ENCODE results near the gene NTM. TPM values are rescaled to one million over a fixed set of nuclear protein-coding genes. Genes with fewer than 3 reads are reported as not detected.

Gene NTM
- polyA plus RNA-seq, 1 donor from 2014 or later = 39.4 TPM

DNA sequence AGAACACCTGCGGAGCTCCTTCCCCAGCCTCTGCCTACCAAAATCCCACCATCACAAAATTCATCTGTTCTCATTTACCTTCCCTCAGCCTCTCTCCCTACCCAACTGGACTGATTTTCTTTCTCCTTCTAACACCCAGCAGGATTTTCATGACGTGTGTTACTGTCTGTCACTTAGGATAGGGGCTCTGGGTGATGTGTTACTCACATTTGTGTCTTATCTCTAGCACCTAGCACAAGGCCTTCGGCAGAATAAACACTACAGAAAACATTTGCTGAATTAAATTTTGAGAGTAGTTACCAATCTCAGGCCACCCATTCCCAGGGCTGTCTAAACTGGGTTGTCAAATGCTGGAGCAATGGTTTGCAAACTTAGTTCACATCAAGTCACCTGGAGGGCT, 88.0 kb downstream of the NTM start:
- no peak overlapping the region for H3K4me3 ChIP-seq (ENCODE audit: low read length)
- H3F3A ChIP-seq (ENCODE audit: insufficient read depth, low read length, poor library complexity, severe bottlenecking) = no peaks in the 10 kb centered on the region
- H3K9me3 ChIP-seq (ENCODE audit: low read length) = no peaks in the 10 kb centered on the region
- no peak overlapping the region for H3K4me2 ChIP-seq (ENCODE audit: low read length)
- H3K36me3 ChIP-seq (ENCODE audit: insufficient read depth, low read length) = no peaks in the 10 kb centered on the region
- no peaks in the 10 kb centered on the region for H4K20me1 ChIP-seq (ENCODE audit: insufficient read depth)
- H3K79me2 ChIP-seq (replicated peaks; ENCODE audit: insufficient read depth, low read length) = no peaks in the 10 kb centered on the region
- H3K9me2 ChIP-seq (ENCODE audit: insufficient read depth, low read length) = no peaks in the 10 kb centered on the region
- TF ChIP-seq, protein P1, sequence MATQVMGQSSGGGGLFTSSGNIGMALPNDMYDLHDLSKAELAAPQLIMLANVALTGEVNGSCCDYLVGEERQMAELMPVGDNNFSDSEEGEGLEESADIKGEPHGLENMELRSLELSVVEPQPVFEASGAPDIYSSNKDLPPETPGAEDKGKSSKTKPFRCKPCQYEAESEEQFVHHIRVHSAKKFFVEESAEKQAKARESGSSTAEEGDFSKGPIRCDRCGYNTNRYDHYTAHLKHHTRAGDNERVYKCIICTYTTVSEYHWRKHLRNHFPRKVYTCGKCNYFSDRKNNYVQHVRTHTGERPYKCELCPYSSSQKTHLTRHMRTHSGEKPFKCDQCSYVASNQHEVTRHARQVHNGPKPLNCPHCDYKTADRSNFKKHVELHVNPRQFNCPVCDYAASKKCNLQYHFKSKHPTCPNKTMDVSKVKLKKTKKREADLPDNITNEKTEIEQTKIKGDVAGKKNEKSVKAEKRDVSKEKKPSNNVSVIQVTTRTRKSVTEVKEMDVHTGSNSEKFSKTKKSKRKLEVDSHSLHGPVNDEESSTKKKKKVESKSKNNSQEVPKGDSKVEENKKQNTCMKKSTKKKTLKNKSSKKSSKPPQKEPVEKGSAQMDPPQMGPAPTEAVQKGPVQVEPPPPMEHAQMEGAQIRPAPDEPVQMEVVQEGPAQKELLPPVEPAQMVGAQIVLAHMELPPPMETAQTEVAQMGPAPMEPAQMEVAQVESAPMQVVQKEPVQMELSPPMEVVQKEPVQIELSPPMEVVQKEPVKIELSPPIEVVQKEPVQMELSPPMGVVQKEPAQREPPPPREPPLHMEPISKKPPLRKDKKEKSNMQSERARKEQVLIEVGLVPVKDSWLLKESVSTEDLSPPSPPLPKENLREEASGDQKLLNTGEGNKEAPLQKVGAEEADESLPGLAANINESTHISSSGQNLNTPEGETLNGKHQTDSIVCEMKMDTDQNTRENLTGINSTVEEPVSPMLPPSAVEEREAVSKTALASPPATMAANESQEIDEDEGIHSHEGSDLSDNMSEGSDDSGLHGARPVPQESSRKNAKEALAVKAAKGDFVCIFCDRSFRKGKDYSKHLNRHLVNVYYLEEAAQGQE (IDR thresholded peaks at IDR 0.05; ENCODE audit: borderline replicate concordance) = no peak
- TF ChIP-seq SMC3 (conservative IDR thresholded peaks at IDR 0.05; ENCODE audit: poor library complexity) = no peak
- no peak overlapping the region for H2AFZ ChIP-seq (ENCODE audit: low read depth, low read length)
- H3K27me3 ChIP-seq (ENCODE audit: insufficient read depth, low read depth, low read length) = no peaks in the 10 kb centered on the region
- H3K9ac ChIP-seq (ENCODE audit: low read length) = no peak overlapping the region
- H3K27ac ChIP-seq (ENCODE audit: low read length) = no peak overlapping the region

DNA sequence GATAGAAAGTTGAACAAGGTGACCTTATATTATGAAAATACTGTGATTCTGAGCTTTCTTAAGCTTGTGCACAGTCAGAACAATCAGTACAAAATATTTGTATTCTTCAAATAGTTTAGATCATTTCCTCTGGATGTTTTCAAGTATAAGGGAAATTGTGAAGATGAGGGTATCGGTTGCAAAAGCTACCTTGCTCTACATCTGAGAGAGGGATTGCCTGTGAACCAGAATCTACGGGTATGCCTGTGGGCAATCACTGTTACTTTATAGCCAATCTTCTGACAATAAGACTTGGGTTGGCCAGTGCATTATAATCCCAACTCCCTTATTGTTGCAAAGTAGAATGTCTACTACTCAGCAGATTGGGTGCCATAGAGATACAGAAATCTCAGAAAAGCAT, 90.5 kb downstream of the NTM start:
- Histone ChIP-seq H3K27ac (ENCODE audit: low read length) (no peak overlapping the region), H3K9me3 (ENCODE audit: low read length) (no peaks in the 10 kb centered on the region), H3K36me3 (ENCODE audit: insufficient read depth, low read length) (no peaks in the 10 kb centered on the region), H3K4me2 (ENCODE audit: low read length) (no peak overlapping the region), H3K27me3 (ENCODE audit: insufficient read depth, low read depth, low read length) (no peaks in the 10 kb centered on the region), H3K9me2 (ENCODE audit: insufficient read depth, low read length) (no peaks in the 10 kb centered on the region), H3K9ac (ENCODE audit: low read length) (no peak overlapping the region), H3F3A (ENCODE audit: insufficient read depth, low read length, poor library complexity, severe bottlenecking) (no peaks in the 10 kb centered on the region), H2AFZ (ENCODE audit: low read depth, low read length) (no peak overlapping the region), H3K4me3 (ENCODE audit: low read length) (no peak overlapping the region), H4K20me1 (ENCODE audit: insufficient read depth) (no peaks in the 10 kb centered on the region), H3K79me2 (replicated peaks; ENCODE audit: insufficient read depth, low read length) (no peaks in the 10 kb centered on the region)
- no peak for TF ChIP-seq EZH2 (IDR thresholded peaks at IDR 0.05; ENCODE audit: borderline replicate concordance, insufficient read depth, low read length, poor library complexity, severe bottlenecking)
- TF ChIP-seq MXI1 (conservative IDR thresholded peaks at IDR 0.05; ENCODE audit: poor library complexity, severe bottlenecking) = no peak
- TF ChIP-seq SMC3 (conservative IDR thresholded peaks at IDR 0.05; ENCODE audit: poor library complexity) = no peak
- TF ChIP-seq, protein P2, sequence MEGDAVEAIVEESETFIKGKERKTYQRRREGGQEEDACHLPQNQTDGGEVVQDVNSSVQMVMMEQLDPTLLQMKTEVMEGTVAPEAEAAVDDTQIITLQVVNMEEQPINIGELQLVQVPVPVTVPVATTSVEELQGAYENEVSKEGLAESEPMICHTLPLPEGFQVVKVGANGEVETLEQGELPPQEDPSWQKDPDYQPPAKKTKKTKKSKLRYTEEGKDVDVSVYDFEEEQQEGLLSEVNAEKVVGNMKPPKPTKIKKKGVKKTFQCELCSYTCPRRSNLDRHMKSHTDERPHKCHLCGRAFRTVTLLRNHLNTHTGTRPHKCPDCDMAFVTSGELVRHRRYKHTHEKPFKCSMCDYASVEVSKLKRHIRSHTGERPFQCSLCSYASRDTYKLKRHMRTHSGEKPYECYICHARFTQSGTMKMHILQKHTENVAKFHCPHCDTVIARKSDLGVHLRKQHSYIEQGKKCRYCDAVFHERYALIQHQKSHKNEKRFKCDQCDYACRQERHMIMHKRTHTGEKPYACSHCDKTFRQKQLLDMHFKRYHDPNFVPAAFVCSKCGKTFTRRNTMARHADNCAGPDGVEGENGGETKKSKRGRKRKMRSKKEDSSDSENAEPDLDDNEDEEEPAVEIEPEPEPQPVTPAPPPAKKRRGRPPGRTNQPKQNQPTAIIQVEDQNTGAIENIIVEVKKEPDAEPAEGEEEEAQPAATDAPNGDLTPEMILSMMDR (IDR thresholded peaks at IDR 0.05; ENCODE audit: poor library complexity, severe bottlenecking) = no peak
- no peak for TF ChIP-seq TAF1 (IDR thresholded peaks at IDR 0.05; ENCODE audit: low read depth)
- no peak for TF ChIP-seq POLR2AphosphoS5 (IDR thresholded peaks at IDR 0.05)
- TF ChIP-seq EP300 (conservative IDR thresholded peaks at IDR 0.05; ENCODE audit: poor library complexity, severe bottlenecking) = no peak
- TF ChIP-seq, protein P1 (IDR thresholded peaks at IDR 0.05; ENCODE audit: borderline replicate concordance) = no peak
- no peak for TF ChIP-seq RAD21 (conservative IDR thresholded peaks at IDR 0.05)

Data from neural cell (in vitro differentiated cells).